OCI-LY1 (cell line): ENCODE data around the gene DMD.
A peak's percentile ranks its signal among the peaks of the same experiment; 100 is the strongest.

Source experiments
- H2AFZ ChIP-seq: fragments of 200-600 bp; sonication (generic), shearing (Covaris generic); 2 replicates; pipeline ENCODE4 v1.6.0; 2014; ENCODE audit warnings: antibody characterized with exemption, mild to moderate bottlenecking, low read length
- H3F3A ChIP-seq: fragments of 200-600 bp; sonication (generic), shearing (Covaris generic); 2 replicates; pipeline ENCODE4 v1.6.0; 2014; ENCODE audit warnings: mild to moderate bottlenecking, antibody characterized with exemption, low read length, moderate library complexity; ENCODE audit not compliant: insufficient read depth
- H3K27ac ChIP-seq: fragments of 200-600 bp; sonication (generic); 2 replicates; pipeline ENCODE4 v1.5.1; 2014; ENCODE audit warnings: low read length, mixed run types, mild to moderate bottlenecking, low read depth; ENCODE audit not compliant: poor library complexity, severe bottlenecking
- H3K27me3 ChIP-seq: fragments of 200-600 bp; sonication (generic); 2 replicates; pipeline ENCODE4 v1.6.0; 2014; ENCODE audit warnings: antibody characterized with exemption, mild to moderate bottlenecking, low read length, moderate library complexity; ENCODE audit not compliant: insufficient read depth
- H3K36me3 ChIP-seq: fragments of 200-600 bp; sonication (generic); 2 replicates; pipeline ENCODE4 v1.6.1; 2014; ENCODE audit warnings: mild to moderate bottlenecking, antibody characterized with exemption, low read length, moderate library complexity, mixed read lengths; ENCODE audit not compliant: insufficient read depth
- H3K4me1 ChIP-seq: fragments of 200-600 bp; sonication (generic); 2 replicates; pipeline ENCODE4 v1.5.1; 2014; ENCODE audit warnings: mild to moderate bottlenecking, low read length, moderate library complexity; ENCODE audit not compliant: insufficient read depth, severe bottlenecking
- H3K4me2 ChIP-seq: fragments of 200-600 bp; sonication (generic), shearing (Covaris generic); 2 replicates; pipeline ENCODE4 v1.6.1; 2014; ENCODE audit warnings: low read length
- H3K4me3 ChIP-seq: fragments of 200-600 bp; sonication (generic); 2 replicates; pipeline ENCODE4 v1.5.1; 2014; ENCODE audit warnings: low read length, low read depth, mild to moderate bottlenecking, mixed read lengths; ENCODE audit not compliant: poor library complexity, severe bottlenecking
- H3K79me2 ChIP-seq: fragments of 200-600 bp; shearing (Covaris generic); 2 replicates; pipeline ENCODE4 v1.6.1; 2016; ENCODE audit warnings: mixed run types, low read length, mixed read lengths; ENCODE audit not compliant: insufficient read depth
- H3K9ac ChIP-seq: fragments of 200-600 bp; sonication (generic), shearing (Covaris generic); 2 replicates; pipeline ENCODE4 v1.6.1; 2014; ENCODE audit warnings: mild to moderate bottlenecking, low read length, mixed read lengths
- H3K9me2 ChIP-seq: fragments of 200-600 bp; sonication (generic), shearing (Covaris generic); 2 replicates; pipeline ENCODE4 v1.6.1; 2014; ENCODE audit warnings: low read depth, mild to moderate bottlenecking, low read length, mixed read lengths
- H3K9me3 ChIP-seq: fragments of 200-600 bp; shearing (Covaris generic); 2 replicates; pipeline ENCODE4 v1.6.1; 2014; ENCODE audit warnings: low read length, mixed read lengths
- H4K20me1 ChIP-seq: fragments of 200-600 bp; sonication (generic), shearing (Covaris generic); 2 replicates; pipeline ENCODE4 v1.6.0; 2016; ENCODE audit warnings: mild to moderate bottlenecking, low read length; ENCODE audit not compliant: insufficient read depth
- EZH2 ChIP-seq: fragments of 200-600 bp; sonication (generic), shearing (Covaris generic); IDR thresholded peaks from 2 replicates; pipeline ENCODE4 v1.8.0; 2017; ENCODE audit warnings: borderline replicate concordance, mixed run types, mild to moderate bottlenecking, antibody characterized with exemption, low read length, moderate library complexity, mixed read lengths
- TF ChIP-seq, protein P1 (sequence below): fragments of 200-600 bp; sonication (generic), shearing (Covaris generic); IDR thresholded peaks from 2 replicates; pipeline ENCODE4 v1.5.1; 2017; ENCODE audit warnings: mild to moderate bottlenecking, antibody characterized with exemption, low read length, moderate library complexity, mixed read lengths

The DMD gene

DNA sequence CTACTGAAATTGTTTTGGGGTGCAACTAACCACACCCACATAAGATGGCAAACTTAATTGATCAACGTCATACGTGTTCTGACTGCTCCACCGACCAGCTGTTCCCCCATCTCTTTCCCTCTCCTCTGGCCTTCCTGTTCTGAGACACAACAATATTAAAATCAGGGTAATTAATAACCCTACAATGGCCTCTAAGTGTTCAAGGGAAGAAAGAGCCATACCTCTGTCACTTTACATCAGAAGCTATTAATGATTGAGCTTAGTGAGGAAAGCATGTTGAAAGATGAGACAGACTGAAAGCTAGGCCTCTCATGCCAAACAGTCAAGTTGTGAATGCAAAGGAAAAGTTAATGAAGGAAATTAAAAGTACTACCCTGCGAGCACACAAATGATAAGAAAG, 1965.6 kb downstream of the DMD start:
- Histone ChIP-seq H3K9ac (no peak overlapping the region), H2AFZ (no peak overlapping the region), H3K79me2 (no peaks in the 10 kb centered on the region), H3K27me3 (no peaks in the 10 kb centered on the region), H3K4me1 (peaks cover 20% of the 10 kb centered on the region), H3F3A (no peaks in the 10 kb centered on the region), H3K27ac (no peak overlapping the region), H3K4me3 (no peak overlapping the region), H3K9me3 (no peaks in the 10 kb centered on the region), H3K36me3 (no peaks in the 10 kb centered on the region; the same call in 1 of the 2 replicates), H3K4me2 (no peak overlapping the region), H3K9me2 (no peaks in the 10 kb centered on the region), H4K20me1 (no peaks in the 10 kb centered on the region)
- no peak for TF ChIP-seq EZH2
- TF ChIP-seq, protein P1, sequence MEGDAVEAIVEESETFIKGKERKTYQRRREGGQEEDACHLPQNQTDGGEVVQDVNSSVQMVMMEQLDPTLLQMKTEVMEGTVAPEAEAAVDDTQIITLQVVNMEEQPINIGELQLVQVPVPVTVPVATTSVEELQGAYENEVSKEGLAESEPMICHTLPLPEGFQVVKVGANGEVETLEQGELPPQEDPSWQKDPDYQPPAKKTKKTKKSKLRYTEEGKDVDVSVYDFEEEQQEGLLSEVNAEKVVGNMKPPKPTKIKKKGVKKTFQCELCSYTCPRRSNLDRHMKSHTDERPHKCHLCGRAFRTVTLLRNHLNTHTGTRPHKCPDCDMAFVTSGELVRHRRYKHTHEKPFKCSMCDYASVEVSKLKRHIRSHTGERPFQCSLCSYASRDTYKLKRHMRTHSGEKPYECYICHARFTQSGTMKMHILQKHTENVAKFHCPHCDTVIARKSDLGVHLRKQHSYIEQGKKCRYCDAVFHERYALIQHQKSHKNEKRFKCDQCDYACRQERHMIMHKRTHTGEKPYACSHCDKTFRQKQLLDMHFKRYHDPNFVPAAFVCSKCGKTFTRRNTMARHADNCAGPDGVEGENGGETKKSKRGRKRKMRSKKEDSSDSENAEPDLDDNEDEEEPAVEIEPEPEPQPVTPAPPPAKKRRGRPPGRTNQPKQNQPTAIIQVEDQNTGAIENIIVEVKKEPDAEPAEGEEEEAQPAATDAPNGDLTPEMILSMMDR, result no peak

DNA sequence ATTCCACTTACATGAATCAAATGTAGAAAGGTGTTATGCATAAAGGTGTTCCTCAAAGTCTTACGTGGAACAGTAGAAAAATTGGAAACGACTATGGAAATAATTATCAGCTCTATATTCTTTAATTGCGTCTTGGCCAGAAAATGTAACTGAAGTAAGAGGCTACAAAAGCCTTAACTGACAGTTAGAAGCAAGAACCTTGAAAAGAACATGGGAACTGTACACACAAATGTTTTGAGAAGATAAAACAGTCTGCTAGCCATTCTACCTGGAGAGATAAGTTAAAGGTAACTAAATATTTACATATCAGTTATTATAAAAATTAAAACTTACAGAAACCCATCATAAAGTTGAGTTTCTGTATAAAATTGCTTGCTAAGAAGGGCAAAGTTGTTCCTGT, 1967.5 kb downstream of the DMD start:
- no peak overlapping the region for H3K9ac ChIP-seq
- H3K27ac ChIP-seq, result no peak overlapping the region
- peaks cover 29% of the 10 kb centered on the region for H3K4me1 ChIP-seq
- no peak overlapping the region for H3K4me3 ChIP-seq
- no peaks in the 10 kb centered on the region for H3K27me3 ChIP-seq
- H4K20me1 ChIP-seq, result no peaks in the 10 kb centered on the region
- H3K36me3 ChIP-seq, result no peaks in the 10 kb centered on the region; the same call in 1 of the 2 replicates
- TF ChIP-seq, protein P1, result no peak
- no peak for TF ChIP-seq EZH2
- H3K9me3 ChIP-seq, result no peaks in the 10 kb centered on the region
- no peaks in the 10 kb centered on the region for H3F3A ChIP-seq
- no peaks in the 10 kb centered on the region for H3K79me2 ChIP-seq
- H3K9me2 ChIP-seq, result no peaks in the 10 kb centered on the region
- no peak overlapping the region for H3K4me2 ChIP-seq
- H2AFZ ChIP-seq, result no peak overlapping the region

GRCh38 chrX:31240982-31241381, 1970.4 kb downstream of the DMD start:
- TF ChIP-seq, protein P1, result no peak
- TF ChIP-seq EZH2, result no peak
- no peak overlapping the region for H3K4me2 ChIP-seq
- no peaks in the 10 kb centered on the region for H3F3A ChIP-seq
- H3K9me2 ChIP-seq, result no peaks in the 10 kb centered on the region
- peaks cover 47% of the 10 kb centered on the region for H3K4me1 ChIP-seq
- no peaks in the 10 kb centered on the region for H3K36me3 ChIP-seq
- H3K27ac ChIP-seq, result peak overlapping the region; percentile 49
- H4K20me1 ChIP-seq, result no peaks in the 10 kb centered on the region
- H3K4me3 ChIP-seq, result no peak overlapping the region
- H3K27me3 ChIP-seq, result no peaks in the 10 kb centered on the region
- no peak overlapping the region for H2AFZ ChIP-seq
- H3K79me2 ChIP-seq, result no peaks in the 10 kb centered on the region
- H3K9ac ChIP-seq, result no peak overlapping the region
- H3K9me3 ChIP-seq, result no peaks in the 10 kb centered on the region
